ENCODE measurements around the gene ARHGAP6. TPM values are rescaled to one million over a fixed set of nuclear protein-coding genes. Genes with fewer than 3 reads are reported as not detected.

ARHGAP6 gene
- polyA plus RNA-seq, 3 donors, result 0.31 to 1.1 (median 0.40) TPM

DNA sequence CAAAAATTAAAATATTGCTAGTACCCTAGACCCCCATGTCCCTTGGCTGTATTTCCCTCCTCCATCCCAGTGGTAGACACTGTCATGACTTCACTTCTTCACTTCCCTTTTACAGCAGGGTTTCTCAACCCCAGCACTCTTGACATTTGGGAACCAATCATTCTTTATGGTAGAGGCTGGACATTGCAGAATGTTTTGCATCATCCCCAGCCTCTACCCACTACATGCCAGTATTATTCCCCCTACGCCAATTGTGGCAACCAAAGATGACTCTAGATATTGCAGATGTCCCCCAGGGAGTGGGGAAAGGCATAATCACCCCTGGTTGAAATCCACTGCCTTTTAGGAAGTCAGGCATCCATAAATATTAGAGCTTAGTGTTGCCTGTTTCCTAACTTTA, 233.9 kb downstream of the ARHGAP6 start:
- Mint-ChIP-seq H3K4me3 (no peak overlapping the region), H3K27ac (peak overlapping the region in 3 of 7 donors; percentile 50 to 80 (median 71)), H3K9me3 (peaks cover 0 to 13% (median 3%) of the 10 kb centered on the region in 7 donors), H3K27me3 (ENCODE audit: low read depth in 3 of 3) (peaks cover 14 to 20% (median 18%) of the 10 kb centered on the region in 3 donors), H3K36me3 (no peaks in the 10 kb centered on the region), H3K4me1 (peaks cover 10% of the 10 kb centered on the region)
- no CpG with 5 or more reads among the region's 1 CpG for WGBS (ENCODE audit: insufficient coverage)
- no peak overlapping the region for H3K9ac ChIP-seq (ENCODE audit: insufficient read depth, low read length, poor library complexity, severe bottlenecking)
- H3K4me2 ChIP-seq (replicated peaks; ENCODE audit: extremely low read depth, low read length, poor library complexity, severe bottlenecking), result no peak overlapping the region
- H3K79me2 ChIP-seq (ENCODE audit: insufficient read depth, low read length), result no peaks in the 10 kb centered on the region
- H3K27me3 ChIP-seq (ENCODE audit: control insufficient read depth in 2 of 2, insufficient read depth in 2 of 2, low read length in 2 of 2), result peaks cover 7 to 14% of the 10 kb centered on the region in 2 donors
- no peaks in the 10 kb centered on the region for H4K20me1 ChIP-seq (ENCODE audit: insufficient read depth, low read length)
- DNase-seq, result peak; percentile 36 to 66 (median 58)
- H3K9me3 ChIP-seq (replicated peaks in 1 of 2; ENCODE audit: control insufficient read depth in 1 of 2, insufficient read depth in 1 of 2, low read length in 2 of 2), result no peaks in the 10 kb centered on the region
- H3K36me3 ChIP-seq (replicated peaks in 1 of 2; ENCODE audit: control insufficient read depth in 1 of 2, insufficient read depth in 2 of 2, low read length in 2 of 2), result no peaks in the 10 kb centered on the region
- intact Hi-C loops (cut with micrococcal nuclease), result no loop called here
- no peak overlapping the region for H3K4me3 ChIP-seq (replicated peaks in 1 of 3; ENCODE audit: low read depth in 2 of 3, low read length in 3 of 3)
- H3K4me1 ChIP-seq (ENCODE audit: control insufficient read depth in 1 of 2, insufficient read depth in 2 of 2, low read length in 2 of 2), result peaks cover 2 to 5% of the 10 kb centered on the region in 2 donors
- no peak overlapping the region for H3K27ac ChIP-seq (ENCODE audit: low read depth in 1 of 2, low read length in 2 of 2)
- TF ChIP-seq, protein P1, sequence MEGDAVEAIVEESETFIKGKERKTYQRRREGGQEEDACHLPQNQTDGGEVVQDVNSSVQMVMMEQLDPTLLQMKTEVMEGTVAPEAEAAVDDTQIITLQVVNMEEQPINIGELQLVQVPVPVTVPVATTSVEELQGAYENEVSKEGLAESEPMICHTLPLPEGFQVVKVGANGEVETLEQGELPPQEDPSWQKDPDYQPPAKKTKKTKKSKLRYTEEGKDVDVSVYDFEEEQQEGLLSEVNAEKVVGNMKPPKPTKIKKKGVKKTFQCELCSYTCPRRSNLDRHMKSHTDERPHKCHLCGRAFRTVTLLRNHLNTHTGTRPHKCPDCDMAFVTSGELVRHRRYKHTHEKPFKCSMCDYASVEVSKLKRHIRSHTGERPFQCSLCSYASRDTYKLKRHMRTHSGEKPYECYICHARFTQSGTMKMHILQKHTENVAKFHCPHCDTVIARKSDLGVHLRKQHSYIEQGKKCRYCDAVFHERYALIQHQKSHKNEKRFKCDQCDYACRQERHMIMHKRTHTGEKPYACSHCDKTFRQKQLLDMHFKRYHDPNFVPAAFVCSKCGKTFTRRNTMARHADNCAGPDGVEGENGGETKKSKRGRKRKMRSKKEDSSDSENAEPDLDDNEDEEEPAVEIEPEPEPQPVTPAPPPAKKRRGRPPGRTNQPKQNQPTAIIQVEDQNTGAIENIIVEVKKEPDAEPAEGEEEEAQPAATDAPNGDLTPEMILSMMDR (IDR thresholded peaks at IDR 0.05), result no peak
- H2AFZ ChIP-seq (ENCODE audit: insufficient read depth, low read depth, low read length, poor library complexity, severe bottlenecking), result no peak overlapping the region

DNA sequence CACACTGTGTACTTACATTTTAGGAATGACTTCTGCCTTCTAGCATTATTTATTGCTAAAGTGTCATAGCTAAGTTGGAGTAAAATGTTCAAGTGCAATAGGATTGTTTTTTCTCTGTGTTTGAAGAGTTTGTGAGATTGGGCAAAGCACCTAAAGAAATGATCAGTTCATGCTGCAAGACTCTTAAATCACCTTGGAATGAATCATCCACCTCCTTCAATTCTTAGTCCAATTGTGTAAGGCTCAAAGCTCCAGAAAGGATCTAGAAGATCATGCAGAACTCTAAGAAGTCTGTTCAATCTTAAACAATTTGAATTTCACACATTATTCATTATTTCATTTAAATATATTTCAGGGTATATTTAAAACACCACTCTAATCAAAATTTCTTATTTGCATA, 235.4 kb downstream of the ARHGAP6 start:
- Mint-ChIP-seq H3K4me1 (peaks cover 15% of the 10 kb centered on the region), H3K27ac (no peak overlapping the region), H3K9me3 (peaks cover 0 to 17% (median 3%) of the 10 kb centered on the region in 7 donors), H3K36me3 (no peaks in the 10 kb centered on the region), H3K27me3 (ENCODE audit: low read depth in 3 of 3) (peaks cover 24 to 29% (median 27%) of the 10 kb centered on the region in 3 donors), H3K4me3 (no peak overlapping the region)
- TF ChIP-seq, protein P1 (IDR thresholded peaks at IDR 0.05), result no peak
- Histone ChIP-seq H3K4me2 (replicated peaks; ENCODE audit: extremely low read depth, low read length, poor library complexity, severe bottlenecking) (no peak overlapping the region), H3K9ac (ENCODE audit: insufficient read depth, low read length, poor library complexity, severe bottlenecking) (no peak overlapping the region), H3K79me2 (ENCODE audit: insufficient read depth, low read length) (no peaks in the 10 kb centered on the region), H3K4me3 (replicated peaks in 1 of 3; ENCODE audit: low read depth in 2 of 3, low read length in 3 of 3) (no peak overlapping the region), H3K27me3 (ENCODE audit: control insufficient read depth in 2 of 2, insufficient read depth in 2 of 2, low read length in 2 of 2) (peaks cover 18 to 27% of the 10 kb centered on the region in 2 donors), H3K36me3 (replicated peaks in 1 of 2; ENCODE audit: control insufficient read depth in 1 of 2, insufficient read depth in 2 of 2, low read length in 2 of 2) (no peaks in the 10 kb centered on the region), H2AFZ (ENCODE audit: insufficient read depth, low read depth, low read length, poor library complexity, severe bottlenecking) (no peak overlapping the region), H3K4me1 (ENCODE audit: control insufficient read depth in 1 of 2, insufficient read depth in 2 of 2, low read length in 2 of 2) (peaks cover 2 to 5% of the 10 kb centered on the region in 2 donors), H3K27ac (ENCODE audit: low read depth in 1 of 2, low read length in 2 of 2) (no peak overlapping the region), H4K20me1 (ENCODE audit: insufficient read depth, low read length) (no peaks in the 10 kb centered on the region), H3K9me3 (replicated peaks in 1 of 2; ENCODE audit: control insufficient read depth in 1 of 2, insufficient read depth in 1 of 2, low read length in 2 of 2) (no peaks in the 10 kb centered on the region)
- intact Hi-C loops (cut with micrococcal nuclease), result no loop called here
- no peak for DNase-seq
